Measurements from ENCODE around the gene ZFYVE19. TPM values are rescaled to one million over a fixed set of nuclear protein-coding genes. Genes with fewer than 3 reads are reported as not detected.

Gene ZFYVE19
- total and polyA plus RNA-seq, 9 donors, result 14.7 to 31.0 (median 17.4) TPM

- TF ChIP-seq EP300 (IDR thresholded peaks at IDR 0.05) (no peak), POLR2A (IDR thresholded peaks at IDR 0.05) (no peak), CTCF (IDR thresholded peaks at IDR 0.05) (no peak)
- intact Hi-C loops (cut with DNase I), result no loop called here
- H3K27me3 ChIP-seq, result peaks cover 2% of the 10 kb centered on the region
- 61 to 67% (median 67%) methylated on average over 12 of the region's 12 CpGs for whole genome bisulfite sequencing, 3 donors
- H3K4me3 ChIP-seq, result peak overlapping the region; percentile 42
- no peak overlapping the region for H3K27ac ChIP-seq
- H3K9me3 ChIP-seq, result no peaks in the 10 kb centered on the region
- H3K36me3 ChIP-seq, result no peaks in the 10 kb centered on the region
- H3K4me1 ChIP-seq (ENCODE audit: insufficient read depth), result no peaks in the 10 kb centered on the region
- DNase-seq, result no peak
Observed at GRCh38 chr15:40845036-40845435, 38.1 kb downstream of the ZFYVE19 start.

GRCh38 chr15:40845511-40846284, 38.8 kb downstream of the ZFYVE19 start:
- no peak for DNase-seq
- Histone ChIP-seq H3K4me1 (ENCODE audit: insufficient read depth) (no peaks in the 10 kb centered on the region), H3K27ac (no peak overlapping the region), H3K9me3 (no peaks in the 10 kb centered on the region), H3K36me3 (no peaks in the 10 kb centered on the region), H3K4me3 (no peak overlapping the region), H3K27me3 (peaks cover 2% of the 10 kb centered on the region)
- WGBS, 3 donors, result 70 to 78% (median 73%) methylated on average over 8 of the region's 8 CpGs
- TF ChIP-seq POLR2A (IDR thresholded peaks at IDR 0.05) (no peak), CTCF (IDR thresholded peaks at IDR 0.05) (no peak), EP300 (IDR thresholded peaks at IDR 0.05) (no peak)
- intact Hi-C loops (cut with DNase I), result no loop called here

- no peak for DNase-seq
- intact Hi-C loops (cut with DNase I), result no loop called here
- H3K4me3 ChIP-seq, result no peak overlapping the region
- H3K36me3 ChIP-seq, result no peaks in the 10 kb centered on the region
- no peaks in the 10 kb centered on the region for H3K4me1 ChIP-seq (ENCODE audit: insufficient read depth)
- H3K27ac ChIP-seq, result no peak overlapping the region
- TF ChIP-seq CTCF (IDR thresholded peaks at IDR 0.05) (no peak), POLR2A (IDR thresholded peaks at IDR 0.05) (no peak), EP300 (IDR thresholded peaks at IDR 0.05) (no peak)
- peaks cover 2% of the 10 kb centered on the region for H3K27me3 ChIP-seq
- no peaks in the 10 kb centered on the region for H3K9me3 ChIP-seq
Observed at GRCh38 chr15:40846841-40847222, 39.9 kb downstream of the ZFYVE19 start.

GRCh38 chr15:40847223-40847961, 40.5 kb downstream of the ZFYVE19 start:
- Histone ChIP-seq H3K27ac (no peak overlapping the region), H3K27me3 (peaks cover 2% of the 10 kb centered on the region), H3K9me3 (no peaks in the 10 kb centered on the region), H3K36me3 (no peaks in the 10 kb centered on the region), H3K4me1 (ENCODE audit: insufficient read depth) (no peaks in the 10 kb centered on the region), H3K4me3 (no peak overlapping the region)
- 77 to 84% (median 81%) methylated on average over 7 of the region's 7 CpGs for WGBS, 3 donors
- intact Hi-C loops (cut with DNase I), result no loop called here
- no peak for TF ChIP-seq EP300 (IDR thresholded peaks at IDR 0.05)
- TF ChIP-seq POLR2A (IDR thresholded peaks at IDR 0.05), result no peak
- TF ChIP-seq CTCF (IDR thresholded peaks at IDR 0.05), result no peak
- DNase-seq, result no peak
